SU-DHL-6 (cell line): ENCODE results near the gene CRIP2.

ENCODE experiments used
- H2AFZ ChIP-seq: fragments of 200-600 bp; sonication (generic); 2 replicates; pipeline ENCODE4 v1.6.1; 2014; ENCODE audit warnings: low read depth, mild to moderate bottlenecking, moderate library complexity, mixed read lengths, antibody characterized with exemption, low read length; ENCODE audit not compliant: severe bottlenecking
- H3F3A ChIP-seq: fragments of 200-600 bp; shearing (Covaris generic); 2 replicates; pipeline ENCODE4 v1.6.0; 2016; ENCODE audit warnings: antibody characterized with exemption, mild to moderate bottlenecking; ENCODE audit not compliant: insufficient read depth
- H3K27ac ChIP-seq: fragments of 200-600 bp; sonication (generic); 2 replicates; pipeline ENCODE4 v1.5.1; 2016; ENCODE audit warnings: low read depth, mild to moderate bottlenecking, low read length, moderate library complexity, mixed read lengths
- H3K27me3 ChIP-seq: fragments of 200-600 bp; sonication (generic), shearing (Covaris generic); 2 replicates; pipeline ENCODE4 v1.6.0; 2014; ENCODE audit warnings: mild to moderate bottlenecking, low read length
- H3K36me3 ChIP-seq: fragments of 200-600 bp; sonication (generic); 2 replicates; pipeline ENCODE4 v1.6.1; 2014; ENCODE audit warnings: mild to moderate bottlenecking, low read length, mixed read lengths
- H3K4me2 ChIP-seq: fragments of 300-600, 200-600 bp; shearing (Covaris generic), sonication (generic); 2 replicates; pipeline ENCODE4 v1.6.0; 2014; ENCODE audit warnings: low read length, low read depth, mild to moderate bottlenecking; ENCODE audit not compliant: poor library complexity, severe bottlenecking
- H3K4me3 ChIP-seq: fragments of 200-600 bp; sonication (generic); 2 replicates; pipeline ENCODE4 v1.5.1; 2014; ENCODE audit warnings: antibody characterized with exemption, low read length, mild to moderate bottlenecking, mixed read lengths; ENCODE audit not compliant: insufficient read depth, poor library complexity, severe bottlenecking
- H3K79me2 ChIP-seq: fragments of 200-600 bp; sonication (generic); 2 replicates; pipeline ENCODE4 v1.6.1; 2014; ENCODE audit warnings: mild to moderate bottlenecking, low read length, moderate library complexity; ENCODE audit not compliant: insufficient read depth
- H3K9ac ChIP-seq: fragments of 200-600 bp; sonication (generic); 2 replicates; pipeline ENCODE4 v1.7.0; 2014; ENCODE audit warnings: mild to moderate bottlenecking, low read length
- H3K9me2 ChIP-seq: fragments of 200-600 bp; sonication (generic); replicated peaks from 2 replicates; pipeline ENCODE4 v1.6.1; 2014; ENCODE audit warnings: low read length; ENCODE audit not compliant: insufficient read depth
- H3K9me3 ChIP-seq: fragments of 200-600 bp; sonication (generic); 2 replicates; pipeline ENCODE4 v1.6.1; 2014; ENCODE audit warnings: low read length, mixed read lengths; ENCODE audit not compliant: insufficient read depth
- H4K20me1 ChIP-seq: fragments of 200-600 bp; sonication (generic); 2 replicates; pipeline ENCODE4 v1.6.1; 2014; ENCODE audit warnings: low read depth, mild to moderate bottlenecking, antibody characterized with exemption, low read length, moderate library complexity, mixed read lengths
- EZH2phosphoT487 ChIP-seq: fragments of 200-600 bp; sonication (generic), shearing (Covaris generic); conservative IDR thresholded peaks from 2 replicates; pipeline ENCODE4 v1.6.1; 2018; ENCODE audit warnings: mild to moderate bottlenecking, antibody characterized with exemption, low read length, moderate library complexity, mixed read lengths
- TF ChIP-seq, protein P1 (sequence below): fragments of 200-600 bp; sonication (generic); IDR thresholded peaks from one replicate; pipeline ENCODE4 v1.5.1; 2017; ENCODE audit warnings: antibody characterized with exemption, mild to moderate bottlenecking, low read length, moderate library complexity; ENCODE audit not compliant: insufficient read depth, poor library complexity, severe bottlenecking

The CRIP2 gene

DNA sequence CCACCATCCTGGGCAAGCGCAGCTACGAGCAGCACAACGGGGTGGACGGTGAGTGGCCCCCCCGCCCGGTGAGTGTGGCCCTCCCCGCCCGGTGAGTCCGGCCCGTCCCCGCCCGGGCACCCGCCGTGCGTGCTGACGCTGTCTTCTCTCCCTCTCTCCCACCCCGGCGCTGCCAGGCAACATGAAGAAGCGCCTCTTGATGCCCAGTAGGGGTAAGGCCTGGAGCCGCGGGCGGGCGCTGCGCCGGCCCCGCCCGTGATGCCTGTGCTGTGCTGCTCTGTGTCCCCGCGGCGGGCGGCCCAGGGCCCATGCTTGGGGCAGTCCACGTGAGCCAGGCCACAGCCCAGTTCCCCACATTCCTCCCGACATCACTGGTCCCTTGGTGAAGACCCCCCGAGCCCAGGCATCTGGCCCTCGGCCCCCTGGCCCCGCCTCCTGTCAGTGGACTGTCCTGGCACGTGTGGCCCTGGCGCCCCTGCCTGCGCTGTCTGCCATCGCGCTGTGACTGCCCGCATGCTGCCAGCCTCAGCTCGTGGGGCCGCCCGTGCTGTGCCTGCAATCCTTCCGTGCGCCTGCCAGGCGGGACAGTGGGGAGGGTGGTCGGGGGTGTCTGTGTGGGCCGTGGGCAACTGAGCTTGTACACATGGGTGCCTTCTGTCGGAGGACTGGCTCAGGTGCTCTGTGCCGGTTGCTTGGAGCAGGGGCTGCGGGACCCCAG is 7.9 kb upstream of the CRIP2 start:
- no peak overlapping the region for H3K4me3 ChIP-seq

DNA sequence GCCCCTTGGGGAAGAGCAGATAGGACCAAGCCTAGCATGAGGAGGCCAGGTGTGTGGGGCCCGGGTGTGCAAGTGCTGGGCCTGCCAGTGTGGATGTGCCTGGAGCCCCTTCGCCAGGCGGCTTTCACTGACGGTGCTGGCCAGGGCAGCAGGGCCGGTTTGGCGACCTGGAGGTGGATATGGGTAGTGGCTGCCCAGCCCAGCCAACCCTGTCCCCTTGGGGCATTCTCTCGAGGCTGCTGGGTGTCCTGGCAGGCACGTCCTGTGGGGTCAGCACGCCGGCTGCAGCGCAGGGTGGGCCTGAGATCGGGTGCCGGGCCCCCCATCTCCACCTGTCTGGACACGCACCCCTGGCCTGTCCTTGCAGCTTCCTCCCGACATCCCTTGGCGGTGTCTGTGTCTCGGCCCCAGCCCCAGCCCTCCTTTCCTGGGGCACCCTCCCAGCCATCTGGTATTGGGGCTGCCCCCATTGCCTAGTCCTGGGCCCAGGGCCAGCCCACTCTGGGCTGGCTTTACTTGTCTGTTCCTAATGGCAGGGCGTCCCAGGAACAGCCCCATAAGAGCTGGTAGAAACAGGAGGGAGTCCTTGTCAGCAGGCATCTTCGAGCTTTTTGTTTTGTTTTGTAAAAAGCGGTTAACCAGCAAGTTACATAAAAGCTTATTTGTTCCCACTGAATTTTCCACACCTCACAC is 7.2 kb upstream of the CRIP2 start:
- Histone ChIP-seq H3K4me2 (no peak overlapping the region), H3K36me3 (no peaks in the 10 kb centered on the region), H4K20me1 (no peaks in the 10 kb centered on the region)

More for the DNA sequence above, 7.9 kb upstream of the CRIP2 start:
- H3K9me3 ChIP-seq: no peaks in the 10 kb centered on the region
- H3K27me3 ChIP-seq: no peaks in the 10 kb centered on the region
- no peak overlapping the region for H2AFZ ChIP-seq
- H3K36me3 ChIP-seq: no peaks in the 10 kb centered on the region
- H3K79me2 ChIP-seq: no peaks in the 10 kb centered on the region
- TF ChIP-seq EZH2phosphoT487: no peak
- TF ChIP-seq, protein P1, sequence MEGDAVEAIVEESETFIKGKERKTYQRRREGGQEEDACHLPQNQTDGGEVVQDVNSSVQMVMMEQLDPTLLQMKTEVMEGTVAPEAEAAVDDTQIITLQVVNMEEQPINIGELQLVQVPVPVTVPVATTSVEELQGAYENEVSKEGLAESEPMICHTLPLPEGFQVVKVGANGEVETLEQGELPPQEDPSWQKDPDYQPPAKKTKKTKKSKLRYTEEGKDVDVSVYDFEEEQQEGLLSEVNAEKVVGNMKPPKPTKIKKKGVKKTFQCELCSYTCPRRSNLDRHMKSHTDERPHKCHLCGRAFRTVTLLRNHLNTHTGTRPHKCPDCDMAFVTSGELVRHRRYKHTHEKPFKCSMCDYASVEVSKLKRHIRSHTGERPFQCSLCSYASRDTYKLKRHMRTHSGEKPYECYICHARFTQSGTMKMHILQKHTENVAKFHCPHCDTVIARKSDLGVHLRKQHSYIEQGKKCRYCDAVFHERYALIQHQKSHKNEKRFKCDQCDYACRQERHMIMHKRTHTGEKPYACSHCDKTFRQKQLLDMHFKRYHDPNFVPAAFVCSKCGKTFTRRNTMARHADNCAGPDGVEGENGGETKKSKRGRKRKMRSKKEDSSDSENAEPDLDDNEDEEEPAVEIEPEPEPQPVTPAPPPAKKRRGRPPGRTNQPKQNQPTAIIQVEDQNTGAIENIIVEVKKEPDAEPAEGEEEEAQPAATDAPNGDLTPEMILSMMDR: no peak
- no peaks in the 10 kb centered on the region for H4K20me1 ChIP-seq
- H3F3A ChIP-seq: peaks cover 5% of the 10 kb centered on the region
- H3K9ac ChIP-seq: no peak overlapping the region
- no peak overlapping the region for H3K4me2 ChIP-seq
- no peaks in the 10 kb centered on the region for H3K9me2 ChIP-seq
- H3K27ac ChIP-seq: no peak overlapping the region

DNA sequence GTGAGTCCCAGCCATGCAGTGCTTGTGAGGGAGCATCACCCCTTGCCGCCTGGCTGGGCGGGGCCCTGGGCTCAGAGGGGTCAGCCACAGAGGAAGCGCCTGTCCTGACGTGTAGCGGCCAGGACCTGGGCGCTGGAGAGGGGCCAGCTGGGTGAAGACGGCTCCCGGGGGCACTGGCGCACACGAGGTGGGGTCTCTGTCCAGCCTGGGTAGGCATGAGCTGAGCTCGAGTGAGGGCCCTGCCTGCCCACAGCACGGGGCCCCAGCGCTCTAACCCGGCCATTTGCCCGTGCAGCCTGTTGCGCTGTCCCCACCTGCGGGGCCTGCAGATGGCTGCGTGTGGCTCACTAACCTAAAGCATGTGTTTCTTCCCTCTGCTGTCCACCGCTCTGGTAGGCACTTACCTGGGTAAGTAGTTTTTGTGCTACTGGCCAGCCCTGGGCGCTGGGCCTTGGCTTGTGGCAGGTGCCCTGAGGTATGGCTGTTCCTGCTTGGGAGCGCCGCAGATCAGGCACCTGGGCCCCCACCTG is 6.6 kb upstream of the CRIP2 start:
- no peaks in the 10 kb centered on the region for H3K36me3 ChIP-seq
- H3K9ac ChIP-seq: no peak overlapping the region
- no peaks in the 10 kb centered on the region for H3K9me2 ChIP-seq
- peaks cover 5% of the 10 kb centered on the region for H3F3A ChIP-seq
- no peaks in the 10 kb centered on the region for H4K20me1 ChIP-seq
- H3K27ac ChIP-seq: no peak overlapping the region
- H2AFZ ChIP-seq: no peak overlapping the region
- H3K4me2 ChIP-seq: no peak overlapping the region
- H3K79me2 ChIP-seq: no peaks in the 10 kb centered on the region
- no peak overlapping the region for H3K4me3 ChIP-seq
- H3K9me3 ChIP-seq: no peaks in the 10 kb centered on the region
- no peaks in the 10 kb centered on the region for H3K27me3 ChIP-seq
- no peak for TF ChIP-seq EZH2phosphoT487
- TF ChIP-seq, protein P1: no peak

More for the DNA sequence above, 7.2 kb upstream of the CRIP2 start:
- Histone ChIP-seq H3K27ac (no peak overlapping the region), H3K9me3 (no peaks in the 10 kb centered on the region), H3K27me3 (no peaks in the 10 kb centered on the region), H3K4me3 (no peak overlapping the region), H3K79me2 (no peaks in the 10 kb centered on the region), H3F3A (peaks cover 5% of the 10 kb centered on the region), H3K9me2 (no peaks in the 10 kb centered on the region), H3K9ac (no peak overlapping the region), H2AFZ (no peak overlapping the region)
- no peak for TF ChIP-seq EZH2phosphoT487
- TF ChIP-seq, protein P1: no peak
